ENCODE data around the gene SLC27A6.
"Not testable (repeated sequence)": the region's sequence is repeated elsewhere in the genome, so short reads cannot be mapped to it uniquely, and the experiment has no call there.

Gene SLC27A6

GRCh38 chr5:128965011-128965637, at the start of gene SLC27A6:
SLC27A6 (plus strand) TSS chr5:128965488; CDS start chr5:128966138, 650 bp downstream.
- no peak within 1 kb of the TSS for H3K27ac Mint-ChIP-seq
- peaks cover 19% of the 10 kb centered on the region for H3K27me3 Mint-ChIP-seq
- H3K9me3 Mint-ChIP-seq, result peaks cover 10% of the 10 kb centered on the region
- H3K4me3 Mint-ChIP-seq, result no peak within 1 kb of the TSS
- H3K36me3 Mint-ChIP-seq, result no peaks in the 10 kb centered on the region
- no peaks in the 10 kb centered on the region for H3K4me1 Mint-ChIP-seq

- Mint-ChIP-seq H3K27ac (no peak overlapping the region), H3K9me3 (no peaks in the 10 kb centered on the region), H3K36me3 (no peaks in the 10 kb centered on the region), H3K4me1 (no peaks in the 10 kb centered on the region), H3K27me3 (peaks cover 10% of the 10 kb centered on the region), H3K4me3 (no peak overlapping the region)
Observed at GRCh38 chr5:128919542-128919941, 45.7 kb upstream of the SLC27A6 start.

DNA sequence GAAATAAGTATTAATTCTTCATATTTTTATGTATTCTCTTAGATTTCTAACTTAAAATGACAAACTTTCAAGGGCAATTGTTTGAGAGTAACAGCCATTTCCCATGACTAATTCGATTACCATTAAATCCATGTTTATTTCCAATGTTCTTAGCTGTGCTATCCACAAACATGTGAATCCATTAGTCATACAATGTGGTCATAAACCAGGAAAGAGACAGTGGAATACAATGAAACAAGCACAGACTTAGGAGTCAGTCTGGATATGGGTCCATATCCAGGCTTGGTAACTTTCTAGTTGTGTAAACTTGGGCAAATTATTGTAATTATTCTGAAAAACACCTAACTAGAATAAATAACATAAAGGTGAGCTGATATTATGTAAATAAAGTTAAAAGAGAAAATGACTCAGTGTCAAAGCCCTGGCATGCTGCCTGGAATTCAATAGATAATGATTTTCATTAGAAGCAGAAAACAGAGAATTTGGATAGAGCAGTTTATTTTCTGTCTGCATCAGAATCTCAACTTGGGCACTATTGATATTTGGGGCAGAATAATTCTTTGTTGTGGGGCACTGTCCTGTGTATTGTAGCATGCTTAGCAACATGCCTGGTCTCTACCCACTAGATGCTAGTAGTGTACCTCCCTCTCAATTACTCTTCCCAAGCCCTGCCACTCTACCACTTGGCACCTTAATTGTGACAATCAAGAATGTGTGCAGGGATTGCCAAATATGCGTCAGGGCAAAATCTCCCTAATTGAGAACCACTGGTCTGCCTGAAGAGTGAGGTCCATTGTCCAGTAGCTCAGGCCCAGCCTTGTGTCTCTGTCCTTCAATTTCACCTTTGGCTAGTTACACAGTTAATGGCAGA, 44.7 kb upstream of the SLC27A6 start:
- Mint-ChIP-seq H3K27me3 (peaks cover 12% of the 10 kb centered on the region), H3K4me1 (no peaks in the 10 kb centered on the region), H3K27ac (no peak overlapping the region), H3K36me3 (no peaks in the 10 kb centered on the region), H3K4me3 (no peak overlapping the region), H3K9me3 (no peaks in the 10 kb centered on the region)

DNA sequence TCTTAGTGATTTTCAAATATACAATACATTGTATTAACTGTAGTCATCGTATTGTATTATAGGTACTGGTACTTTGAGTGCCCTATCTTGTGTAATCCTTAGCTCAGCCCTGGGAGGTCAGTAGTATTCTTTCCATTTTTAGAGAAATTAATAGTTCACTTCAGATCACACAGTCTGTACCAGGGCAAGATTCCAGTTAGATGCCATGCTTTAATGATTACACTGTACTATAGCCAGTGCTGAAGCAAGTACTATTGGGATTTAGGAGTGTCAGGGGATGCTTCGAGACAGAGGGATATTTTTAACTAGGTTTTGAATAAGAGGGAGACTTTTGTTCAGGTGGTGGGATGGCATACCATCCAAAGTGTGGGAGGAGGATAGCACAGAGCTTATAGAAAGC, 41.0 kb upstream of the SLC27A6 start:
- Mint-ChIP-seq H3K27me3 (peaks cover 13% of the 10 kb centered on the region), H3K9me3 (no peaks in the 10 kb centered on the region)

GRCh38 chr5:128925973-128926372, 39.3 kb upstream of the SLC27A6 start:
- Mint-ChIP-seq H3K9me3 (no peaks in the 10 kb centered on the region), H3K36me3 (no peaks in the 10 kb centered on the region), H3K4me1 (no peaks in the 10 kb centered on the region), H3K4me3 (no peak overlapping the region), H3K27ac (no peak overlapping the region), H3K27me3 (peaks cover 9% of the 10 kb centered on the region)

More for the DNA sequence above, 41.0 kb upstream of the SLC27A6 start:
- H3K4me3 Mint-ChIP-seq, result no peak overlapping the region
- no peaks in the 10 kb centered on the region for H3K36me3 Mint-ChIP-seq
- no peak overlapping the region for H3K27ac Mint-ChIP-seq
- H3K4me1 Mint-ChIP-seq, result no peaks in the 10 kb centered on the region

GRCh38 chr5:128927644-128928043, 37.6 kb upstream of the SLC27A6 start:
- Mint-ChIP-seq H3K27ac (no peak overlapping the region), H3K36me3 (no peaks in the 10 kb centered on the region), H3K4me1 (no peaks in the 10 kb centered on the region), H3K4me3 (no peak overlapping the region), H3K9me3 (no peaks in the 10 kb centered on the region), H3K27me3 (peaks cover 9% of the 10 kb centered on the region)

- not testable (repeated sequence) for H3K36me3 Mint-ChIP-seq, H3K9me3 Mint-ChIP-seq, H3K27ac Mint-ChIP-seq, H3K4me1 Mint-ChIP-seq, H3K27me3 Mint-ChIP-seq, H3K4me3 Mint-ChIP-seq
Observed at GRCh38 chr5:128932232-128932631, 33.1 kb upstream of the SLC27A6 start.

- not testable (repeated sequence) for H3K27me3 Mint-ChIP-seq, H3K36me3 Mint-ChIP-seq, H3K27ac Mint-ChIP-seq, H3K4me1 Mint-ChIP-seq, H3K4me3 Mint-ChIP-seq, H3K9me3 Mint-ChIP-seq
Observed at GRCh38 chr5:128943100-128943499, 22.2 kb upstream of the SLC27A6 start.

DNA sequence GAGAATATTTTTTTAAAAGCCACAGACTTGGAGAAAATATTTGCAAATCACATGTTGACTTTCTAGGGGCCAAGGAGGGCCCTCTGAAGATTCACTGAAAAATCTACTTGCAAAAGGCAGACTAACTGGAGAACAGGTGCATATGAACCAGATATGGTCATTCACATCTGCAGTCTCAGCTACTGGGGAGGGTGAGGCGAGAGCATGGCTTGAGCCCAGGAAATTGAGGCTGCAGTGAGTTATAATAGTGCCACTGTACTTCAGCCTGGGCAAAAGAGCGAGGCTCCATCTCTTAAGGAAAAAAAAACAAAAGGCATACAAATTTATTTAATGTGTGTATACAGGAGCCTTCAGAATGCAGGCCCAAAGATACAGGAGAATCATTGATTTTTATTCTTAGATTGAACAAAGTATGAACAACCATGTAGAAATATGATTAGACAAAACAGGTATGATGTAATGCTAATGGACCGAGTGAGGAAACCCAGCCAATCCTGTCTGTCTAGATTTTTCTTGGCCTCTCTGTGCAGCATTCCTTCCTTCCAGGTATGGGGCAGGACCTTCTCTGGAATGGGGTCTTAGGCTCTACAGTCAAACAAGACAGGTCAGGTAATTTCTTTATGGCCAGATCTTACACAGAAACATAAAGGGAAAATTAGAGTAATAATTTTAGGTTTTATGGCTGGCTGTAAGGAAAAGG, 15.3 kb upstream of the SLC27A6 start:
- peaks cover 2% of the 10 kb centered on the region for H3K27me3 Mint-ChIP-seq
- H3K4me1 Mint-ChIP-seq, result no peaks in the 10 kb centered on the region
- H3K36me3 Mint-ChIP-seq, result no peaks in the 10 kb centered on the region
- no peak overlapping the region for H3K4me3 Mint-ChIP-seq
- H3K27ac Mint-ChIP-seq, result no peak overlapping the region
- H3K9me3 Mint-ChIP-seq, result no peaks in the 10 kb centered on the region

DNA sequence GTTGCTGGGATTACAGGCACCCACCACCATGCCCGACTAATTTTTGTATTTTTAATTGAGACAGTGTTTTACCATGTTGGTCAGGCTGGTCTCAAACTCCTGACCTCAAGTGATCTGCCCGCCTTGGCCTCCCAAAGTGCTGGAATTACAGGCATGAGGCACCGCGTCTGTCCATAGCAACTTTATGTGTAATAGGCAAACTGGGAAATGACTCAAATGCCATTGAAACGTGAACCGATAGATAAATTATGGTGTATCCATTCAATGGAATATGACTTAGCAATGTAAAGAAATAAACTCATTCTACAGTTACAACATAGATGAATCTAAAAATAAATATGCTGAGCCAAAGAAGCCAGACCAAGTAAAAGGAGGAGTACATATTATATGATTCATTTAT, 14.0 kb upstream of the SLC27A6 start:
- not testable (repeated sequence) for H3K9me3 Mint-ChIP-seq, H3K4me3 Mint-ChIP-seq, H3K36me3 Mint-ChIP-seq, H3K27ac Mint-ChIP-seq, H3K27me3 Mint-ChIP-seq, H3K4me1 Mint-ChIP-seq

- Mint-ChIP-seq H3K36me3 (no peaks in the 10 kb centered on the region), H3K27ac (no peak overlapping the region), H3K9me3 (peaks cover 7% of the 10 kb centered on the region), H3K4me1 (no peaks in the 10 kb centered on the region), H3K4me3 (no peak overlapping the region), H3K27me3 (peaks cover 3% of the 10 kb centered on the region)
Observed at GRCh38 chr5:128956164-128956563, 9.1 kb upstream of the SLC27A6 start.

- Mint-ChIP-seq H3K9me3 (peaks cover 16% of the 10 kb centered on the region), H3K27ac (no peak overlapping the region), H3K36me3 (no peaks in the 10 kb centered on the region)
Observed at GRCh38 chr5:128962211-128962610, 3.1 kb upstream of the SLC27A6 start.

GRCh38 chr5:128965638-128966302, 482 bp downstream of the SLC27A6 start:
- Mint-ChIP-seq H3K9me3 (peaks cover 10% of the 10 kb centered on the region), H3K27ac (no peak overlapping the region), H3K4me3 (no peak overlapping the region), H3K36me3 (no peaks in the 10 kb centered on the region), H3K27me3 (peaks cover 19% of the 10 kb centered on the region), H3K4me1 (no peaks in the 10 kb centered on the region)

More at GRCh38 chr5:128962211-128962610, 3.1 kb upstream of the SLC27A6 start:
- no peaks in the 10 kb centered on the region for H3K4me1 Mint-ChIP-seq
- no peak overlapping the region for H3K4me3 Mint-ChIP-seq
- peaks cover 22% of the 10 kb centered on the region for H3K27me3 Mint-ChIP-seq

GRCh38 chr5:128966375-128966774, 1.1 kb downstream of the SLC27A6 start:
- H3K4me1 Mint-ChIP-seq, result no peaks in the 10 kb centered on the region
- H3K27me3 Mint-ChIP-seq, result peaks cover 19% of the 10 kb centered on the region

DNA sequence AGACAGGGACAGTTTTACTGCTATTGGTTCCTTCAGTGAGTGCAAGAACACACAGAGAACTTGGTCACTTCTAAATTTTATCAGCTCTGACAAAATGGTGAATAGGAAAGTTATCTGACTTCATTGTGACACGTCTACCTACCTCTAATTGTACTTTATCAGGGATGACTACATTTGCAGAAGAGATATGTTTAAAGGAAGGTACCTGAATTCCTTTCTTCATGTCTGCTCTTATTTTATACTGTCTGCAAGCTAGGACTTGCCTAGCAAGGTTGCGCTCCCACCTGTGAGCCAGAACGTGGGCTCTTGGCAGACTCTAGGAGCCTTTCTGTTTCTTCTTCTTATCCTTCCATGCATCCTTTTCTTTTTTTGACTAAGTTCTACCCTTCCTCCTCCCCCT, 1.6 kb downstream of the SLC27A6 start:
- Mint-ChIP-seq H3K36me3 (no peaks in the 10 kb centered on the region), H3K4me1 (no peaks in the 10 kb centered on the region), H3K27me3 (peaks cover 19% of the 10 kb centered on the region), H3K27ac (no peak overlapping the region), H3K9me3 (peaks cover 5% of the 10 kb centered on the region), H3K4me3 (no peak overlapping the region)

More at GRCh38 chr5:128966375-128966774, 1.1 kb downstream of the SLC27A6 start:
- no peak overlapping the region for H3K4me3 Mint-ChIP-seq
- no peaks in the 10 kb centered on the region for H3K36me3 Mint-ChIP-seq
- peaks cover 7% of the 10 kb centered on the region for H3K9me3 Mint-ChIP-seq
- H3K27ac Mint-ChIP-seq, result no peak overlapping the region

Data from activated naive CD4-positive, alpha-beta T cell treated with anti-CD3 and anti-CD28 coated beads, Interleukin-2, amount 50 U/mL, for 24 hours (primary cell).